GM19455 (cell line): Measurements from ENCODE around the gene WLS.
"Not testable (repeated sequence)": the region's sequence is repeated elsewhere in the genome, so short reads cannot be mapped to it uniquely, and the experiment has no call there.

Experiments
- ATAC-seq: cut with Tn5 transposase; IDR thresholded peaks from one replicate; pipeline ENCODE4 v1.9.1; 2021; ENCODE audit not compliant: unreplicated experiment

The WLS gene

DNA sequence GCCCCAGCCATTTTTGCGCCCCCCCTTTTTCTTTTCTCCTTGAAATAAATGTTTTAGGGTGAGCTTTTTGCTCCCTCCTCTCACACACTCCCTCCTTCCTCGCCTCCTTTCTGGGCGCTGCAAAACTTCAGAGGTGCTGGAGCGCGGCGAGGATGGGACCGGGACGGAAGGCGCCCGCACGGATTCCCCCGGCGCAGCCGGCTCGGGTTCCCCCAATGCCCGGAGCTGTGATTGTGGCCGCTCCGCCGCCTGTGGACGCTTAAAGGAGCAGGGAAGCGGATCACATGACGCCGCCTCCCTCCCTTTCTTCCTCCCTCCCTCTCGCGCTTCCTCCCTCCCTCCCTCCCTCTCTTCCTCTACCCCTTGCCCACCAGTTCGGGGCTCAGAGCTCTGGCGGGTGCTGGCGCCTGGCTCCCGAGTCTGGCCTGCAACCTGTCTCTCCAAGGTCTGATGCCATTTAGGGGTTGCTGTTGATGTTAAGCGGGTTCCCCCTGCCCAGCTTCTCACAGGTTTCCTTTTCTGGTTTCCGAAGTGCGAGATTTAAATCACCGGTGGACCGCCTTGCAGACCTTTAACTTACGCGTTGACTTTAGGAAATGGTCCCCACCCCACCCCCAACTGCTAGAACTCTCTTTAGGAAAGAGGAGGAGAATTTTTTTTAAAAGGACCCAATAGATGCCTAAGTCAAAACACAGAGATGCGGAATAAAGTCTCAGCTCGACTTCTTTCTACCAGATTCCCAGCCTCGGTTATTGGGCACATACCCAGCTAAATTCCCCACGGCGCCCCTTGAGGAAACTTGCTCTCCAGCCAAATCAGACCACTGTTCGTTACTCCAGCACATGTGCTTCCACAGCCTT lies at the start of gene WLS:
WLS (minus strand) TSS at position 235 of the 860 bp plus-strand sequence; CDS start at position 11, 224 bp downstream.
- no peak for ATAC-seq

DNA sequence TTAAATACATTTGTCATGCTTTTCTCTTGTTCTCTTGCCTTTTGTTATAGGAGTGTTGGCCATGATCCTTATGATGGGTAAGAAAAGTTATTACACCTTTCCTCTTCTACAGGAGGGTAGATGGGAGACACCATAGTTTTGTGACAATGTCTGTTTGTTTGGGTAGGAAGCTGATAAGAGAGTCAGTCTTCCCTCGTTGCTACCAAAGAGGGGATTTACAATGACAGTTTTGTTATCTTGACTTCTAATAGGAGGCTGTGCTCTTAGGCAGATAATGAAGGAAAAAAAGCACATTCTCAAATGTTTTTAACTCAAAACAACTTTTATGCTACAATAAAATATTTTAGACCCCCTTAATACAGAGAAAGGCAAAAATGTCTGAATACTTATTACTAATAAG lies 48.0 kb upstream of the WLS start:
- no peak for ATAC-seq

DNA sequence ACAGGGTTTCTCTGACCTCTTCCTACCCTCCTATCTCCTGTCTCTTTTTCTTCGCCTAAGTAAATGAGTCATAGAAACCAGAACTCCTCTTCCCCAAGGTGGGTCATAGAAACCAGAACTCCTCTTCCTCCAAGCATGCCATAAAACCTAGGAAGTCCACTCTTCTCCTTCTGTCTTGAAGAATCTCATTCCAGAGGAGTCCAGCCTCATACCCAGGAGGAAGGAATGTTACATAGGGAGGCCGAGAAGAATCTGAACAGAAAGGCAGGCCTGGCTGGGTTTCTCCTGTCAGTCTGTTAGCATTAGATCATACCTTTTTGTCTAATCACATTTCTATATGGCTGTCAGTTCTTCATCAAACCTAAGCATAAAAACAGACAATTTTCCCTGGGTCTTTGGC lies 47.5 kb upstream of the WLS start:
- ATAC-seq, result no peak

DNA sequence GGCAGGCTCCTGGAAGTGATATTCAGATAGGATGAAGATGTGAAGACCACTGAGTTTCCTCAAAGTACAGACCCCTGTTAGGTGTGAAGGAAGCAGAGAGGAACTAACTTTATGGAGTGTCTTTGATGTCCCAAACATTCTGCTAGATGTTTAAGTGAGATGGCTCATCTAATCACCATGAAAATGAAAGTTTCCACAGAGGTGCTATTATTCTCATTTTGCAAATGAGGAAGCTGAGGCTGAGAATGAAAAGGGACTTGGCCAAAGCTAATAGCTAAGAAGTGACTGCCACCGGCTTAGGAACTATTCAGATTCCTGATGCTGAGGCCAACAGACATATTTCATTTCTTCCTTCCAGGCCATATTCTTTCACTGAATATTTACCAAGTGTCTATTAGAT lies 45.9 kb upstream of the WLS start:
- no peak for ATAC-seq

DNA sequence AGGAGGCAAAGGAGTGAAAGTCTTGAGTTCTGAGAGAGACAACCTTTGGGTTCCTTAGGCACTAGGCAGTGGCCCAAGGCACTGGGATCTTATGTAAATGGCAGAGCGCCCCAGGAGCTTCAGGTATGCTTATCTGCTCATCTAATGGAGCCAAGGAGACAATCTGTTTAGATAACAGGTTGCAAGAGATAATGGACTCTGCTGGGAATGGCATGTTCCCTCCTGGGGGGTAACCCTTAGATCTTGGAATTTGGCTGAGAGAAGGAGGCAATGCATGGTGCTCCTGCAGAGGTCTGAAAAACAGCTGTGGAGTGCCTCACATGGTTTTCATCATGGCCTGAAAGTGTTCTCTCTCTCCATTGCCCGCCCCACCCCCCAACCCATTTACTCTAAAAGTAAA lies 44.1 kb upstream of the WLS start:
- no peak for ATAC-seq

DNA sequence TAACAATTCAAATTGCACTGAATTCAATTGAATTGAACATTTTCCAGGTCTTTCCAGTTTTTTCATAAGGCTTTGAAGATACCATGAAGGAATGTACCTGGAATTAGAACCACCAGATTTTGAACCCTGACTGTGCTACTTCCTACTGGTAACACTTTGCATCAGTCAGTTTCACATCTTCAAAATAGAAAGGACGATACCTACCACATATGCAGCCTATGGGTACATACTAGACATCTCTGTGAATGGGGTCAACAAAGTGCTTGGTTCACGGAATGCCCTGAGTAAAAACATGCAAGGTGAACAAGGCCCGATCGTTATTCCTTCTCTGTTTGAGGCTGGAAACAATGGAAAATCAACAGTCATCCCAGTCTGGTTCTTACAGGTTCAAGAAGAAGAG lies 41.2 kb upstream of the WLS start:
- no peak for ATAC-seq

DNA sequence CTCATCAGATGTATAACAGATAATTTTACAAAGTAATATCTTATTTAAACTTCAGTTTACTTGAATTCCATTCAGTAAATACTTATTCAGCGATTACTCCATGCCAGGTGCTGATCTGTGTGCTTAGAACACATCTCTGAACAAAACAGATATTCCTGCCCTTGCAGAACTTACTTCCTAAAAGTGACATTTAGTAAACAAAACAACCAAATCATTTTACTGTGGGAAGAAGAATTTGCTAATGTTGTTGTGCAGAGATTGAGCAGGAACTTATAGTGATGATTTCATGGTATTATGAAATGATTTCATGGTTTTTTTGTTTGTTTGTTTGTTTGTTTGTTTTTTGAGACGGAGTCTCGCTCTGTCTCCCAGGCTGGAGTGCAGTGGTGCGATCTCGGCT lies 39.3 kb upstream of the WLS start:
- ATAC-seq, result no peak

DNA sequence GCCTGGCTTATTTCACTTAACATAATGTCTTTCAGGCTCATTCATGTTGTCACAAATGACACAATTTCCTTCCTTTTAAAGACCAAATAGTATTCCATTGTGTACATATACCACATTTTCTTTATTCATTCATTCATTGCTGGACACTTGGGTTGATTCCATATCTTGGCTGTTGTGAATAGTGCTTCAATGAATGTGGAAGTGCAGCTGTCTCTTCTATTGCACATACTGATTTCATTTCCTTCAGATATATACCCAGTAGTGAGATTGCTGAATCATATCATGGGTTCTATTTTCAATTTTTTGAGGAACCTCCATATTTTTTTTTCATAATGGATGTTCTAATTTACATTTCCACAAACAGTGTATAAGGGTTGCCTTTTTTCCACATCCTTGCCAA lies 38.6 kb upstream of the WLS start:
- ATAC-seq, result no peak

DNA sequence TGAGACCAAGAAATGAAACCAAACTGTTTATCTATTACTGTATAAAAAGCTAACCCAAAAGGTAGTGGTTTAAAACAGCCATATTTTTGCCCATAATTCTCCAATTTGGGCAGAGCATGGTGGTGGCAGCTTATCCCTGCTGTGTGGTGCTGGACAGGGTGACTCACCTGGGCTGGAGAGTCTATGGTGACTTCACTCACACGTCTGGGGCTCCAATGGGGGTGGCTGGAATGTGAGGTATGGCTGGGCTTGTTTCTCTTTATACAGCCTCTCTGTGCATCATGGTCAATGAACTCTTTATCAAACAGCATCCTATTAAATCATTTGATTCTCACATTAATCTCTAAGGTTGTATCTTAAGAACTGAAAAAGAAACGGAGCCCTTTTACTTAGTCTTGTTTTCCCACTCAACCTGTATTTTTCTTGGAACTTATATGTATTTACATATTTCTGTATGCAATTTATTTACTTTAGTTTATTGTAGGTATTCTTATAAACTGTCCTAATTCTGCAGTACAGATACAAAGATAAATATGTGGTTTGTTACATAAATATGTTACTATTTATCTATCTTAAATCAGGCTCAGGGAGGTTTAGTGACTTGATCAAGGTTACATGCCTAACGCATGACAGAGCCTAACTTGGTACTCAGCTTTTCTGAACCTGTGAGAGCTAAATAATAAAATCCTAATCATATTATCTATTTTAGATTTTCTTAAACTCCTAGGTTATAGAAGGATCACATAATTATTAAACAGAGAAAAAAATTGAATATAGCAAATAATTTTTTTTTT lies 37.5 kb upstream of the WLS start:
- no peak for ATAC-seq

DNA sequence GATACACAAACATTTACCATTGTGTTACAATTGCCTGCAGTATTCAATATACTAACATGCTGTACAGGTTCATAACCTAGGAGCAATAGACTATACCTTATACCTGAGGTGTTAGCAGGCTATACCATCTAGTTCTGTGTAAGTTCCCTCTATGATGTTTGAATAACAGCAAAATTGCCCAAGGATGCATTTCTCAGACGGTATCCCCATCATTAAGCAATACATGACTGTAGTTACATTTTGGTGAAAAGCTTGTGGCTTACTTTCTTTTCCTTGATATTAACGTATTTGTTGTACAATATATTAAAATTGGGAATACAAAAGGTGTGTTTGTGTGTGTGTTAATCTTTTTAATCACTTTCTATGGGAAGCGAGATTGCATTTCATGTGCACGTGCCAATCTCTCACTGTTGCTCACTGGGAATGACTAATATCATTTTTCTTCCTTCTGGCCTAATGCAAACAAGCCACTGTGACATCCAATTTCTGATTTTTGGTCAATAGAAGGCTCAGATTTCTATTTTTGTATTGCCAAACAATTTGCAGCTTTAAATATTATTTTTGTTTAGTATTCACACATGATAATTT lies 36.7 kb upstream of the WLS start:
- ATAC-seq, result no peak

DNA sequence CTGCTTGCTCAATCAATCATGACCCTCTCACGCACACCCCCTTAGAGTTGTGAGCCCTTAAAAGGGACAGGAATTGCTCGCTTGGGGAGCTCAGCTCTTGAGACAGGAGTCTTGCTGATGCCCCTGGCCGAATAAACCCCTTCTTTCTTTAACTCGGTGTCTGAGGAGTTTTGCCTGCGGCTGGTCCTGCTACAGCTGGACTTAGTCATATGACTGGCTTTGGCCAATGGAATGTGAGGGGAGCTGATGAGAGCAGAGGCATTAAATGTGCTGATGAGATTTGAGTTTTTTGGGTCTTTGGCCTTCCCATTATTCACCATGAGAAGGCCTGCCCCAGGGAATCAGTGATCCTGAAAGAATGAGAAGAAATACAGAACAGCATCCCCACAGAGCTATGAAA lies 24.5 kb upstream of the WLS start:
- not testable (repeated sequence) for ATAC-seq

DNA sequence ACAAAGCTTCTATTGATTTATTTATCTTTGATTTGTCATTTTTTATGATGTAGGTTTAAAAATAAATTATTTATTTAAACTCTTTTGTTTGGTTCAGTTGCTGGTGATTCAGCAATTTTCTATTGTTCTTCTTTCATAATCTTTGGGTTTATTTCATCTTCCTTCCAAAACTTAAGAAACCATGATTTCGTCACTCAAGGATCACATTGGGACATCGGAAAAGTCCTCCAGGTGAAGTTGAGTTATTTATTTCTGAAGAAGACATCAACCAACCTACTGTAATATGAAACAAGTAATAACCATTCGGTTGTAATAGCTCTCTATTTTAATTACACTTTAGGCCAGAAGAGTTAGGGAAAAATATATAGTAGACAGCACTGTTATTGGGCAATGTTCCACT lies 23.0 kb upstream of the WLS start:
- no peak for ATAC-seq

DNA sequence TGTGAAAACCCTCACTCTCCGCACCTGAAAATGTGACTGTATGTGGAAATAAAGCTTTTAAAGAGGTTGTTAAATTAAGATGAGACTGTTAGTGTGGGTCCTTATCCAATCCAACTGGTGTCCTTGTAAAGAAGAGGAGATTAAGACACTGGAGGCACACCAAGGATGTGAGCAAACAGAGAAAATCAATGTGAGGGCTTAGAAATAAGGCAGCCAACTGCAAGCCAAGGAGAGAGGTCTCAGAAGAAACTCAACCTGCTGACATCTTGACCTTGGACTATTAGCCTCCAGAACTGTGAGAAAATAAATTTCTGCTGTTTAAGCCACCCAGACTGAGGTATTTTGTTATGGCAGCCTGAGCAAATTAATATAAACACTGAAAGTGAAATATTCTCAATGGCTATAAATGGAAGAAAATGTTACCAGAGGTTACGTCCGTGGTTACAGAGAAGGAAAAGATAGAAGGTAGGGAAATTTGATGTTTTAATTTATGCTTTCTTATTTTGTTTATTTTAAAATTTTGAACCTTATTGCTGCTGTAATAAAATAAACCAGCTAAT lies 22.4 kb upstream of the WLS start:
- ATAC-seq, result no peak

DNA sequence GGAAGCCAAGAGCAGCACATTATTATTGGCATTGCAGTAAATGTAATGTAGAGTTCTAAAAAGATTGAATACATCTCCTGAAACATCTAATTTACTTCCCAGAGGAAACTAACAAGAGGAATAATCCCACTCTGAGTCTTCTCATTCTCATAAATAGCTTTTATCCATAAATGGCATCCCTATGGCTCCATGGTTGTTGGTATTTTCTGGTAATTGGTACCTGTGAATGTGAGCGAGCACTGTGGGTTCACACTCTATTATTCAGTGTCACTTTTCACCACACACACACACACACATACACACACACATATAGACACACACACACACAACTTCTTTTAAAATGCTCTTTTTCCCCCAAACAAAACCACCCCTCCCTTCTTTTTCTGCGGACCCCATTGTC lies 4.7 kb upstream of the WLS start:
- no peak for ATAC-seq

DNA sequence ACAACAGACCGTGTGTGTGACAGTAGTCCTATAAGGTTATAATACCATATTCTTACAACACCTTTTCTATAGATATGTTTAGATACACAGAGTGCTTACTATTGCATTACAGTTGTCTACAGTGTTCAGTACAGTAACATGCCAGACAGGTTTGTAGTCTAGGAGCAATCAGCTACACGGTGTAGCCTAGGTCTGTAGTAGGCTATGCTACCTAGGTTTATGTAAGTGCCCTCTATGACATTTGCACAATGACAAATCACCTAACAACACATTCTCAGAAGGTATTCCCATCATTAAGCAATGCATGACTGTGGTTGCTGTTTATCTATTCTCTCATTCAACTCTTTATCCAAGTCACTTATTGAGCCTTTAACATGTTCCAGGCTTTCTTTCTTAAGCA lies 1.8 kb upstream of the WLS start:
- ATAC-seq, result no peak

DNA sequence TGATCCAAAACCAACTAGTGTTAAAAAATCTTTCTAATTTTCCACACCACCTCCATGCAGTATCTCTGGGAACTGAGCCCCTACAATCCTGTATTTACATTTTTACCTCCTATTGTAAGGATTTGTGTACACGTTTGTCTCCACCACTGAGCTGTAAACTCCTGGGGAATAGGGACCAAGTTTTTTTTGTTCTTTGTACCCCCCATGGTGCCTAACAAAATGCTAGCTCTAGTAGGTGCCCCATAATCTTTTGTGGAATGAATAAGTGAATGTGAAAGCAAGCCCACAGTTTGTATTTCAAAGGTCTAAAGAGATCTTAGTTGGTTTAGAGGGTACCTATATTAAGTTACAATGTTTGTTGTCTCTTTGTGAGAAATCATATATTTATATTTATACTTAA lies 879 bp upstream of the WLS start:
- ATAC-seq, result no peak

DNA sequence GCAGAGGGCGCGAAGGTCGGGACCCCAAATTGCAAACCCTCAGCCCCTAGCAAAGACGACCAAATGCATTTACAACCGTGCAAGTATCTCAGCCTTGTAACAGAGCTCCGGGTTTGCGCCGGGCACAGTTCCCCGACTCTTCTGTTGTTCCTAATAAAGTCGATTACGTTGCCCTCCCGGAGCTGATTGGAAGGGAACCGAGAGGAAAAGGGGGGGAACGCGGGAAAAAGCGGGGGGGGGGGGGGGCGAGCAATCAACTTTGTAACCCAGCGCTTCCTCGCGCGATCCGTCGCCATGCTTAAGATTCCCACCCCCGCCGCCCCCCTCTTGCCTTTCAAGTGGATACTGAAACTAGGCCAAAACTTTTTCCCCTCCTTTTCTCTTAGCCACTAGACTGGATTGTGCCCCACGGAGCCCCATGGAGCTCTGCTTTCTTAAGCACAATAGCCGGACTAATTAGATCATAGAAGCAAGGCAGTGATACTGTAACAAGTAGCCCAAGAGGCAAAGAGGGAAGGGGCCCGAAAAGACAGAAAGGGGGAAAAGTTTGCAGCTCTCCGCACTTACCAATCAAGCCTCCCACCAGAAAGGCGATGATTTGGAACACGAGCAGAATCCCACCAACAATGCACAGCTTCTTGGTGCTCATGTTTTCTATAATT lies 565 bp downstream of the WLS start:
- no peak for ATAC-seq

DNA sequence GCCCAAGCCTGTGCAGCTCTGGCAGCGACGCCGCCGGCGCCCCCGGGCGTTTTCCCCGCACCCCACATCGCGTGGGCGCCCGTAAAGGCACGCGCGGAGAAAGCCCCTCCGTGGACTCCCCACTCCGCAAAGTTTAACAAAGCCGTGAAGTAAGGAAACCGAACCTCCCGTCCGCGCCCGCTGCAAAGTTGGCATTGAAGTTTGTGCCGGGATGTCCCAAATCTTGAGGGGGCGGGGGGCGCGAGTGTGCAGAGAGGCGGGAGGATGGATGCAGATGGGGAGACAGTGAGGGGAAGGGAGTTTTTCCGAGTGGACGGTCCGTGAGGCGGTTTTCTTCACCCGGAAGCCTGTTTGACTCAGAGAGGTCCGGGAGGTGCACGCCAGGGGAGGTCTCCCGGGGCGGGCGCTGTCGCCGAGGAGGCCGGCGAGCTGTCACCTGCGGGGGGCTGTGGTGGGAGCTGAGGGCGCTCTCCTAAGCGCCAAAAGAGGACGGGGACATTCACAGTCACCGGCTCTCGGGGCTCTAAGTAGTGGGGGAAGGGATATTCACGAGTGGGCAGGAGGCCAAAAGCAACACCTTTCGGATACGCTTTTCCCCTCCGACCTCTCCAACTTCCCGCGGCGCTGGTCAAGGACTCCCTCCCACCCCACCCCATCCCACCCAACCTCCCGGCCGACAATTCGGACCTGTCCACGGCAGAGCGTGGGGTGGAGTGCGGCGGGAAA lies 1.3 kb downstream of the WLS start:
- ATAC-seq, result no peak

DNA sequence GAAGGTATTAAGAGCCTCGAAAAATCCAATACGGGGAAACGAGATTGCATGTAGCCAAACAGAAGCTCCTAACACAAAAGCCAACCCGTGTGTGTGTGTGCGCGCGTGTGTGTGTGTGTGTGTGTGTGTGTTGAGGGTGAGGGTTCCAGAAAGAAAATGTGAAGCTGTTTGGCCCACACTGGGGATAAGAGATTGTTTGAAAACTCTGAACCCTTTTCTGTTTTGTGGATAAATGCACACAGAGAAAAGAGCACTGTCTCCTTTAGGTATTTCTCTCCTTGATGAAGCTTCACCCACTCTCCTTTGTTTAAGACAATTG lies 1.9 kb downstream of the WLS start:
- ATAC-seq, result no peak

DNA sequence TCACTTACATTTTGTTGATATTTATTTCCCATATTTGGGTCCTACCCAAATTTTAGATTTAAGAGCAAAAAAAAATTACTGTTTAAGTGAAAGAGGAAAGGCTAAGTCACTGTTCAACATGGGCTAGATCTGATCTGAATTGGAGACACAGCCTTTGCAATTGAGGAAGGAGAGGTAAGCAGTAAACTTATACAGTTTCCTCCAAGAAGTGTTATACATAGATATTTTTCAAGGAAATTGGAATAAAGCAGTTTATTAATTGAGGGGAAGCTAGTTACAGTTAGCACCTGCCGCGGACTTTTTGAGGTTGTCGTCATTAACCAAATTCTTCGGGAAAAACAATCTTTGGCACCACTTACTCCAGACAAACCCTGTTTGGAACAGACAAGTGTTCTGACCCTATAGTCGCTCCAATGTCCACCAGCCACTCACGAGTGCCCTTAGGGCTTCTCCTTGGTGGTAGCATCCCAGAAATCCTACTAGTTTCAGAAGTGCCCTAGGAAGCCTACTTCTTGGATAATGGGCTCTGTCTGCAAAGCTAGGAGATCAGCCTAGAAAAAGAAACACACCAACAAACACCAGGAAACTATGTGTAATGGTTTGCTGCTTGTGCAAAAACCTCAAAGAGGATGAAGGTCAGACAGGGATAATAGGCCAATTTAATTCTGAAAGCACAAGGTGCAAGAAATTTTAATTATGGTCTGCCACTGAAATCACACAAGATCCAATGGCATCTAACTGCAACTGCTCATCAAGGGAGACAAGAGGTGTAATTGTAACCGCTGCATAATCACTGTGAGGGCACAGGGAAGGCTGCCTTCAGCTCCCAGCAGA lies 2.5 kb downstream of the WLS start:
- ATAC-seq, result no peak
